Fibroblast of the aortic adventitia (primary cell): ENCODE results near the gene MYCBPAP. TPM values are rescaled to one million over a fixed set of nuclear protein-coding genes. Genes with fewer than 3 reads are reported as not detected.

Experiments
- DNase-seq: peaks from one replicate; pipeline ENCODE4 v3.0.0-alpha.2; 2010; ENCODE audit warnings: low read depth
- H3K4me3 ChIP-seq: 2 replicates; pipeline ENCODE4 v1.5.1; 2011; ENCODE audit warnings: low read depth, mild to moderate bottlenecking, control low read depth, low read length, moderate library complexity
- CTCF ChIP-seq: IDR thresholded peaks from 2 replicates; pipeline ENCODE4 v1.5.1; 2011; ENCODE audit warnings: mild to moderate bottlenecking, low read length, control low read depth, inconsistent platforms; ENCODE audit not compliant: insufficient read depth
- total RNA-seq: library from RNA; depleted of rRNA; stranded (reverse); fragments of >200 nt; gene quantifications from 2 replicates; pipeline ENCODE4 v1.2.3, GENCODE V29; 2012; ENCODE audit warnings: low replicate concordance

Gene MYCBPAP
- total RNA-seq, 1 donor: 0.99 TPM

GRCh38 chr17:50514936-50515702 lies 6.9 kb downstream of the MYCBPAP start:
- TF ChIP-seq CTCF: no peak
- peak; percentile 35 for DNase-seq
- H3K4me3 ChIP-seq: no peak overlapping the region

DNA sequence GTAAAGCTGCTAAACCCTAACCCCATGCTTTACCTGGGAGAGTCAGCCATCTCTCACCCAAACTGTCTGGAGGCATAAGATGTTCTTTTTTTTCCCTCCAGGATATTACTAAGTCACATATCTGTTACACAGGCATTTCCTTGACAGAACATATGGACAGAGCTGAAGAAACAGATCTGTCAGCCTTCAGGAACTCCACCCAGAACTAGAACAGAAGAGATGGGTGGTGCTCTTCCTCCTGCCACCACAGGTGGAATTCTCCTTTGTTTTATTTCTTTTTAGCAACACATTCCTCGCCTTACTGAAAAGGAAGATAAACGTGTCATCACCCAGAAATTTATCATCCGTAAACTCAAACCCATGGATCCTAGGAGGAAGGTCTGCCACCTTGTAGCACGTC lies 8.8 kb downstream of the MYCBPAP start:
- H3K4me3 ChIP-seq: no peak overlapping the region
- no peak for TF ChIP-seq CTCF
- DNase-seq: no peak

DNA sequence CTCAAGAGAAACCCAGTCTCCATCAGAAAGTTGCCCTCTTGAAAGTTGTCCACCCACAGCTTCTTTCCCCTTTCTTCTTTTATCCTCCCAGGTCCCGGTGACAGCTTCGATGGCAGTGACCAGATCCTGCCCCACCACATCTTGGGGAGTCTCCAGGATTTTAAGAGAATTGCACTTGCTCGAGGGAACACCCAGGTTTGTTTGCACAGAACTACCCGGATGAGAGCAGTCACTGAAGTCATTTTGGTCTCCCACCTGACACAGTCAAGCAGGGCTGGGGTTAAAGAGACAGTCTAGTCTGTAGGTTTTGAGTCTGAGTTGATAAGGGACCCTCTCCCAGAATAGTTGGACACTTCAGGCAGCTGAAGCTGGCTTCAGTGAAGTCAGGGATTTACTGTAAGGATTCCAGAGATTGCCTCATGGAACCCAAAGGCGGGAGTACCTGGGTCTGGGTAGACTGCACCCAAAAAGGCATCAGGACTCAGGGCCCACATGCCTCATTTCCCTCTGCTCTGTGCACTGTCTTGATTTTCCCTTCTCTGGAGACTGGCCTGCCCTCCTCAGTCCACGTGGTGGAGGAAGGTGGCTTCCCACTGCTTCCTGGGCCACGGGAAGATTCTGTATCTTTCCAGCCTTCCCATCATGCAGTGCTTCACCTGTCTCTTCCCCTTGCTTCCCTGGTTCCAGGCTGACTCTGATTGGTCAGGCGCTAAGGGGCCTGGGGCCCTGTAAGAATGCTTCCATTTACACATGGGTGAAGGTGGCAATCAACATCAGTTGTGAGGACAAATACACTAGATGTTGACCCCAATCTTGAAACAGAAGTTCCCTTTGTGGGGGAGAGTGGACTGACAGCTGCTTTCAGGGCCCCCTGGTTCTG lies 9.5 kb downstream of the MYCBPAP start:
- no peak overlapping the region for H3K4me3 ChIP-seq
- DNase-seq: no peak
- no peak for TF ChIP-seq CTCF

DNA sequence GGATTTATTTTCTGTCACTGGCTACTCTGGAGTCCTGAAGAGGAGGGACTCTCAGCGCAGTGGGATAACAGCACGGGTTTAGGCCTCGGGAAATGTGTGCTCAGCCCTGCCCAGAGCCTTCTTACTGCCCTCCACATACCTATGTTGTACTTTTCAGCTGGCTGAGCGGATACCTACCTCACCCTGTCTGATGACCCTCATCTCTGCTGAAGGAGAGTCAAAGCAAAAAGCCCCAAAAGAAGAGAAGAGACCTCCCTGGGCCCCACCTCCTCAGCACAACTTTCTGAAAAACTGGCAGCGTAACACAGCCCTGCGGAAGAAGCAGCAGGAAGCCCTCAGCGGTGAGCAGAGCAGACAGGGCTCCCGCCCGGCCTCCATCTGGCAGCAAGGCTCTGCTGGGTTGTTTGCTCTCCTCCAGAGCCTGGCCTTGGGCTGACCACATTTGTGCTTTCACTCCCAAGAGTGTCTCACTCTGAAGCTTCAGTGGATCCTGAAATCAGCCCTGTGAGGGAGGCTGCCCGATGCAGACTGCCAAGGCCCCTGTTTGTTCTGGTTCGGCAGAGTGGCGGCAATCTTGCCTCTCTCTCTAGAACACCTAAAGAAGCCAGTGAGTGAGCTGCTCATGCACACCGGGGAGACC lies 10.3 kb downstream of the MYCBPAP start:
- H3K4me3 ChIP-seq: no peak overlapping the region
- TF ChIP-seq CTCF: no peak
- no peak for DNase-seq

DNA sequence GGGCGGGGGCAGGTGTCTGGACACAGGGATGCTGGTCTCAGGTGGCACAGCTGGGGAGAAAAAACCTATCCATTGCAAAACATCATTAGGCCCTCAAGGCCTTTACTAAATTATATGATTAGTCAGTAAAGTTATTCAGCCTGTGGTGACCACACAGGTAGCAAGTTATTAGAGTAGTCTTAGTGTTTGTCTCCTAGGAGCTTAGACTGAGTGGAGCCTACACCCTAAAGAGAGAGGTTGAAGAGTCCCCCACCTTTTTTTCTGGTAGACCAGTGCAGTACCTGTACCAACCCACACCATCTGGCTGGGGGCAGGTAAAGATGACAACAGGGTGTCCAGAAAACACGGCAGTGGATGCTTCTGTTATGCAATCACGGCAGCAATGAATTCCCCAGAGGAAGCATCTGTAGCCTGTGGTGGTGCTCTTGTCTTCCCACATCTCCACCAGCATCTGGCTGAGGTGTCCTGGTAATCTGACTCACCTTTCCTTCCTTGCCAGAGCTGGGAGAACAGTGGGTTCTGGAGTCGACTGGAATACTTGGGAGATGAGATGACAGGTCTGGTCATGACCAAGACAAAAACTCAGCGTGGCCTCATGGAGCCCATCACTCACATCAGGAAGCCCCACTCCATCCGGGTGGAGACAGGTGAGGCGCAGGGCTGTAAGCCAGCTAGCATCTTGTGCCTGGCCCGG lies 11.0 kb downstream of the MYCBPAP start:
- no peak for TF ChIP-seq CTCF
- no peak for DNase-seq
- no peak overlapping the region for H3K4me3 ChIP-seq

DNA sequence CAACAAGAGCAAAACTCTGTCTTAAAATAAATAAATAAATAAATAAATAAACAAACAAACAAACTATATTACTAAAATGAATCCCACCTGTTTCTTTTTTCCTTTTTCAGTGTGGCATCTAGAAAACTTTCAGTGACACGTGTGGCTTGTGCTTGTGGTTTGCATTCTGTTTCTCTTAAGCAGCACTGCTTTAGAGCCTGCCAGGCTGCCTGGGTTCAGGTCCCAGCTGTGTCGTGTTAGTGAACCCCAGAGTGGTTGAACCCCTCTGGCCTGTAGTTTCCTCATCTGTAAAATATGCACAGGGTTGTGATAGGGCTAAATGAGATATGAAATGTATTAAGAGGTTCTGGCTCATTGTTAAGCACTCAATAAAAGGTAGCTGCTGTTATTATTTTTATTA lies 12.2 kb downstream of the MYCBPAP start:
- no peak for DNase-seq
- H3K4me3 ChIP-seq: no peak overlapping the region
- no peak for TF ChIP-seq CTCF
